Measurements from ENCODE around the gene SPSB3.

DNA sequence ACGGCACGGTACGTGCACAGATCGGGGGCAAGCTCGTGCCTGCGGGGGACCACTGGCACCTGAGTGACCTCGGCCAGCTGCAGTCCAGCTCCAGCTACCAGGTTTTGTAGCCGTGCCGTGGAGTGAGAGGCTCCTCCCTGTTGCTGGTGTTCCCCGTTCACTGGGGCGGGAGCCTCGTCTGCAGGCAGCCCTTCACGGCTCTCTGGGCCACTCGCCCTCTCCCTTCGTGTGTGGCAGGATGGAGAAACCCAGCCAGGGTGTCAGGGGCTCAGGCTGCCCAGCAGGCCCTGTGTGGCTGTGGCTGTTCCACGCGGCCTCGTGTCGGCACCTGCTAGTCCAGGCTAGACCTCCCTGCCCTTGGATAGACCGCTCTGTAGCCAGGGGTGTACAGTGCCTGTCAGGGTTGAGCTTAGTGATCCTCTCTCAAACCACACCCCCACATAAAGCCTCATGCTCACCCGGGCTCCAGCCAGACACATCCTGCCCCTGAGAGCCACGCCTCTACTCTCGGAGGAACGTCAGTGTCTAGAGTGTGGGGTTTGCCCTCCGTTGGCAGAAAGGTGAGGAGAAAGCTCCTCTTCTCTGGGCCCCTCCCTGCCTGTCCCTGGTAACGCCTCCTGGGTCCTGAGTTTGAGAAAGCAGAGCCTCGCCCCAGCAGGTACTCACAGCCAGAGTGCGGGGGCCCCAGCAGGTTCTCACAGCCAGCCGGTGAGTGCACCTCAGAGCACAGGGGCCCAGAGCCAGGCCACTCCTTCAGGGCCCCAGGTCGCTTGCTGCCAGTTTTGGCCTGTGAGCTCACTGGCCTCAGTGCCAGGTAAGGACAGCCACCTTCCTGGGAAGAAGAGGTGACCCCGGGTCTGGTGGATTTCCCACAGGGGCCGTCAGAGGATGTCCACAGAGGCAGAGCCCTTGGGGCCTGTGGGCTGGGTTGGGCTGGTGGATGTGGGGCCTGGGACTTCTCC is 38.7 kb downstream of the SPSB3 start:
- TF ChIP-seq, protein P1, sequence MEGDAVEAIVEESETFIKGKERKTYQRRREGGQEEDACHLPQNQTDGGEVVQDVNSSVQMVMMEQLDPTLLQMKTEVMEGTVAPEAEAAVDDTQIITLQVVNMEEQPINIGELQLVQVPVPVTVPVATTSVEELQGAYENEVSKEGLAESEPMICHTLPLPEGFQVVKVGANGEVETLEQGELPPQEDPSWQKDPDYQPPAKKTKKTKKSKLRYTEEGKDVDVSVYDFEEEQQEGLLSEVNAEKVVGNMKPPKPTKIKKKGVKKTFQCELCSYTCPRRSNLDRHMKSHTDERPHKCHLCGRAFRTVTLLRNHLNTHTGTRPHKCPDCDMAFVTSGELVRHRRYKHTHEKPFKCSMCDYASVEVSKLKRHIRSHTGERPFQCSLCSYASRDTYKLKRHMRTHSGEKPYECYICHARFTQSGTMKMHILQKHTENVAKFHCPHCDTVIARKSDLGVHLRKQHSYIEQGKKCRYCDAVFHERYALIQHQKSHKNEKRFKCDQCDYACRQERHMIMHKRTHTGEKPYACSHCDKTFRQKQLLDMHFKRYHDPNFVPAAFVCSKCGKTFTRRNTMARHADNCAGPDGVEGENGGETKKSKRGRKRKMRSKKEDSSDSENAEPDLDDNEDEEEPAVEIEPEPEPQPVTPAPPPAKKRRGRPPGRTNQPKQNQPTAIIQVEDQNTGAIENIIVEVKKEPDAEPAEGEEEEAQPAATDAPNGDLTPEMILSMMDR (conservative IDR thresholded peaks at IDR 0.05; ENCODE audit: low read depth in 2 of 2): no peak
- TF ChIP-seq, protein P2, sequence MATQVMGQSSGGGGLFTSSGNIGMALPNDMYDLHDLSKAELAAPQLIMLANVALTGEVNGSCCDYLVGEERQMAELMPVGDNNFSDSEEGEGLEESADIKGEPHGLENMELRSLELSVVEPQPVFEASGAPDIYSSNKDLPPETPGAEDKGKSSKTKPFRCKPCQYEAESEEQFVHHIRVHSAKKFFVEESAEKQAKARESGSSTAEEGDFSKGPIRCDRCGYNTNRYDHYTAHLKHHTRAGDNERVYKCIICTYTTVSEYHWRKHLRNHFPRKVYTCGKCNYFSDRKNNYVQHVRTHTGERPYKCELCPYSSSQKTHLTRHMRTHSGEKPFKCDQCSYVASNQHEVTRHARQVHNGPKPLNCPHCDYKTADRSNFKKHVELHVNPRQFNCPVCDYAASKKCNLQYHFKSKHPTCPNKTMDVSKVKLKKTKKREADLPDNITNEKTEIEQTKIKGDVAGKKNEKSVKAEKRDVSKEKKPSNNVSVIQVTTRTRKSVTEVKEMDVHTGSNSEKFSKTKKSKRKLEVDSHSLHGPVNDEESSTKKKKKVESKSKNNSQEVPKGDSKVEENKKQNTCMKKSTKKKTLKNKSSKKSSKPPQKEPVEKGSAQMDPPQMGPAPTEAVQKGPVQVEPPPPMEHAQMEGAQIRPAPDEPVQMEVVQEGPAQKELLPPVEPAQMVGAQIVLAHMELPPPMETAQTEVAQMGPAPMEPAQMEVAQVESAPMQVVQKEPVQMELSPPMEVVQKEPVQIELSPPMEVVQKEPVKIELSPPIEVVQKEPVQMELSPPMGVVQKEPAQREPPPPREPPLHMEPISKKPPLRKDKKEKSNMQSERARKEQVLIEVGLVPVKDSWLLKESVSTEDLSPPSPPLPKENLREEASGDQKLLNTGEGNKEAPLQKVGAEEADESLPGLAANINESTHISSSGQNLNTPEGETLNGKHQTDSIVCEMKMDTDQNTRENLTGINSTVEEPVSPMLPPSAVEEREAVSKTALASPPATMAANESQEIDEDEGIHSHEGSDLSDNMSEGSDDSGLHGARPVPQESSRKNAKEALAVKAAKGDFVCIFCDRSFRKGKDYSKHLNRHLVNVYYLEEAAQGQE (IDR thresholded peaks at IDR 0.05; ENCODE audit: unreplicated experiment): no peak
- TF ChIP-seq POLR2AphosphoS5 (IDR thresholded peaks at IDR 0.05; ENCODE audit: low read depth) (no peak), ZNF114 (CRISPR knock-in tag; IDR thresholded peaks at IDR 0.05) (no peak), JUNB (IDR thresholded peaks at IDR 0.05; ENCODE audit: unreplicated experiment) (no peak), EZH2phosphoT487 (IDR thresholded peaks at IDR 0.05; ENCODE audit: unreplicated experiment) (no peak)

Measured in GM23338 (cell line).